ENCODE measurements around the gene TTC28.

TTC28 gene

DNA sequence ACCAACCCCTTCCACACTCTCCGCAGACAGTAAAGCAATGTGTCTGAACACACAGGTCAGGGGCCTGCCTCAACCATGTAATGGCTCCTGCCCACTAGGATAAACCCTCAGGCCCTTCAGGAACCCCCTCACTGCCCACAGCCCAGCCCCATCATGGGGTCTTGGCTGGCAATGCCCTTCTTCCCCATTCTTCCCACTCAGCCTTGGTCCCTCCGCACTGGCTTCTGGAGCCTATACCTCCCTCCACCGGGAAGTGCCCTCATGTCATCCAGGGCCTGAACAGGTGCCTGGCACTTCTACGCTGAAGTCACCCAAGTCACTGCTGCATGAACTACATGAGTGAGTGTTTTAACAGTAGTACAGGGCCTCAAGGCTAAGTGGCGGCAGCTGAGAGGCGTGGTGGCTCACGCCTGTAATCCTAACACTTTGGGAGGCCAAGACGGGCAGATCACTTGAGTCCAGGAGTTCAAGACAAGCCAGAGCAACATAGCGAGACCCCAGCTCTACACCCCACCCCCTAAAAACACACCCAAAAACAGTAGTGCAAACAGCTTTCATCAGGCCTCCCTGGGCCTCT is 685.8 kb downstream of the TTC28 start:
- no peak for DNase-seq

DNA sequence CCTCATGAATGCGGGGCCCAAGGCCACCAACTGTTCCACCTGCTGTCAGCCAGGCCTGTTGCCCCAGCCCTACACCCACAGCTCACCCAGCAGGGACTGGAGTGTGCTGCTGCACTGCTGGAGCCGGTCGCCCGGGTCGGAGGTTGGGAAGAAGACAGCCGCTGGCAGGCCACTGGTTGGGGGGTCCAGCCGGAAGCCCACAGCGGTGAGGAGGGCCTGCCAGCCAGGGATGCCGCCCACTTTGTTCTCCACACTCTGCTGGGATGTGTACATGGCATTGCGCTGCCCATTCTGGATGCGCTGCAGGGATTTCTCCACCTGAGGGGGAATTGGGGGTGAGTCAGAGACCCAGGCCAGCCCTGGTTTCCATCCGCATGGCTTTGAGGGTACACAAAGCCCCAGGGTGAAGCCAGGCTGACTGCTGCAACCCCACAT is 686.4 kb downstream of the TTC28 start:
- no peak for DNase-seq

DNA sequence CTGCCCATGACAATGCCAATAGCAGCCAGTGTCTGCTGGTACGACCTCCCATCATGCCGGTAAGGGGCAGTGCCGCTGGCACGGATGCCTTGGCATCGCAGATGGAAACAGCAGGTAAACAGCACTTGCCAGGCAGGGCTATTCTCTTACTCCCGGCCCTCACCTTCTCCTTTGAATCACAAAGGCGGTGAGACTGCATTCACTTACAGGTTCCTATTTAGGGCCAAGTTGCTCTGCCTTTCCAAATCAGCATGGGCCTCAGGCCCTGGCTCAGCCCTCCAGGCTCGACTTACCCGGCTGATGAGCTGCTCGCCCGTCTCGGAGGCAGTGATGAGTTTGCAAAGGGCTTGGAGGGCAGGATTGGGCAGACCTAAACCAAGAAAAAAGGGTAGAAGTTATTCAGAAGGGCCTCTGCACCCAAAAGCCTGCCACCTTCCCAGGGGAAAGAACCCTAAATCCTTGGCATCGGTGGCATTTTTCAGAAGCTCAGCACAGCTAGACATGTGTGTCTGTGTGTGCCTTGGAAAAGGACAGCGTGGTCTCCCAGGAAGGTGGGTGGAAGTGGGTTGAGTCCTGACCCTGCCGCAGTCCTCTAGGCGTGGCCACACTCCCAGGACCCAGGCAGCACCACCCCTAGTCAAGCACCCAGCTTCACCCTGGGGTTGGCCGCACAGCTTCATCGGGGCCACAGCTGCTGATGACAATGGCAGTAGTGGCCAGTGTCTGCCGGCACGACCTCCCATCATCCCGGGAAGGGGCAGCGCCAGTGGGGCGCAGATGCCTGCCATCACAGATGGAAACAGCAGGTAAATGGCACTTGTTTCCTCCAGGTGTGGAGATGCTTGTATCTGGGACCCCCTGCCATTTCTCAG is 687.1 kb downstream of the TTC28 start:
- DNase-seq = no peak

DNA sequence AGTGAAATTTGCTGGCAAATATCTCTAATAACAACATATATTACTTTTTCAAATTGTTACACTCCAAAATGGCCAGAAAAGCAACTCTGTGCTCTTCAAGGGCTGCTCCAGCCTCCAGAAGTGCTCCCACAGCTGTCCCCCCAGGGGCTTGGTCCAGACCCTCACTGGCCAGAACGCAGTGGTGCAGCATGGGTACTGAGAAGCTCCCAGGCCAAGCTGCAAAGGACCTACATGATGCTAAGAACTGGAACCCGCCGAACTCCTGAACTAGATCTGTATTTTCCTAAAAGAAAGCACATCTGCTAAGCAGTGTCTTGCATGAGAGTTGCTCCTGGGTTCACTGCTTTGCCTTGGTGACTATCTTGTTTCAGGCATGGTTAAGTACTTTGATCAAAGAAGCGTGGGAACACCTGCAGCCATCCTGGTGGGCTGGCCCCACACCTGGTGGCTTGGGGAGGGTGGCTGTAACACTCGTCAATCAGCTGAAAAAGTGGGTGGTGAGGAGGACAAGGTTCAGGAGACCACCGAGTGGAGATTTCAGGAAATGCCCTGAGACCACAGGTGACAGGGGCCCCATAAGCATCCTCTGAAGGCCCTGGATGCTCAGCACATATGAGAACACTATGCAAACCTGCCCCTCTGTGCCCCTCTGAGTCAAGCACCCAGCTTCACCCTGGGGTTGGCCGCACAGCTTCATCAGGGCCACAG is 687.9 kb downstream of the TTC28 start:
- no peak for DNase-seq

DNA sequence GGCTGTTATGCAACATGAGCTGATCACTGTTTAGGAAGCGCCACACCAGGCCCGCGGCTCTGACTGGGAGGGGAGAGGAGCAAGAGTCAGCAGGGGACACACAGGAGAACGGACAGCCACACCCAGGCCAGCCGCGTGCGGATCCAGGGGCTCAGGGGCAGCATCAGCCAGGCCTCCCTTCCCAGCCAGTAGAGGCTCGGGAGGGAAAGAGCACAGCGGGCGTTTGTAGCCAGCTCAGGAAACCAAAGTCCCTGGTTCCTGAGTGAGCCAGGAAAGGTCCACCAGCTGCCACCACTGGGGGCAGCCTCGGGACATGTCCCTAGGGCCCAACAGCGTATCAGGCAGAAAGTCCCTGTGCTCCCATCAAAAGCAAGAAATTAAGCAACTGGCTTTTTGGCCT is 688.8 kb downstream of the TTC28 start:
- DNase-seq = no peak

DNA sequence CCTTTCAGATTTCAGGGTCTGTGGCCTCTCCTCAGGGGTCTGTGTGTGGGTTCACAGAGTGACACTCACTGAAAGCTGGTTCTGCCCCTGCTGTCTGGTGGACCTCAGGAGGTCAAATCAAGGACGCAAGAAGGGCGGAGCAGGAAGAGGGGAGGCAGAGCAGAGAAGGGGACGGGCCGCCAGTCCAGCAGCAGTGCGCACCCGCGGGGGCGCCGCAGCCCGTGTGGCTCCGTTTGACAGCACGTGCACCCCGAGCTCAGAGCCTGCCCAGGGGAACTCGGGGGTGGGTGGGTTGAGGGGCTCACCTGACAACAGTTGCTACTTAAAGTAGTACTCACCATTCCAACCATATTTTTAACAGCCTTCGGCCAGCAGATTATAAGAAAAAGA is 689.2 kb downstream of the TTC28 start:
- no peak for DNase-seq

DNA sequence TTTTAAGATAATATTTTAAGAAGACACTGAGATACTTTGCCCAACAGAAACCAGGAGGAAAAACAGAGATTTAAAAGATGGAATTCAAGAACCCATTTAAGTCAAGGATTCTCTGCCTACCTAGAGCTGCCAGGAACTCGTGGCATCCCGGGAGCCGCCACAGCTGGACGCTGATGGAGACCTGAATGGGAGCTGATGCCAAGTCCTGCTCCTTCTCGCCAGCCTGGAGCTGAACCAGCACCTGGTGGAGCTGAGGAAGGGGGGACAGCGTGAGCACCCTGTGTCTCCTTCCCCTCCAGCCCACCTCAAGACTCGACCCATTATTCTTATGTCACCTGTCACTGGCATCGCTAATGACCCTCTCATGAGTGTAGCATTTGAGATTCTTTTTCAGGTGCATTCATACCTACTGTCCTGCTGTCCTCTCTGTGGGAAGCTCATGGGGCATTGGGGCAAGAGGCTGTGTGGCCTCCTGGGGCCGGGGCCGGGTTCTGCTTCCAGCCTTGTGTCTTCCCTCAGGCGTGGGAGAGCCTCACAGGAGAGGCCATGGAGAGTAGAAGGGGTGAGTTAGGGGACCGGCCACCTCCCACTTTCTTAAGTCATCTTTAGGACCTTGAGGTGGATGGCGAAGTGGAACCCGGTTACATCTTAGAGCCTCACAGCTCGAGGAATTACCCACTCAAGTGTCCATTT is 689.7 kb downstream of the TTC28 start:
- DNase-seq = no peak

DNA sequence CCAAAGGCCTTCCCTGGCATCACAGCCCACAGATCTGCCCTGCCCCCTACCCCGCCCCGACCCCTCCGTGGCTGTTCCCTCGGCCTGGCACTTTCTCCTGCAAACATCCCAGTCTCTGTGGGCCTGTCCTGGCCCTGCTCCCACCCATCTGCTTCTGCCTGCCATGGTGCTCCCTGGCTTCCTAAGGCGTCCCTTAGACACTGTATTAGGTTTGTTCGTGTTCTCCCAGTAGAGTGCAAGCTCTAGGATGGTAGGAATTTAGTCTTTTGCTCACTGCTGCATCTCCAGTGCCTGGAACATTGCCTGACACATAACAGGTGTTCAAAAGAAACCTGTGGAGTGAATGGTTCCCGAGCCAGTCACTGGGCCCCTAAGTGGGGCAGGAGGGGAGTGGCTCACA is 690.9 kb downstream of the TTC28 start:
- no peak for DNase-seq

DNA sequence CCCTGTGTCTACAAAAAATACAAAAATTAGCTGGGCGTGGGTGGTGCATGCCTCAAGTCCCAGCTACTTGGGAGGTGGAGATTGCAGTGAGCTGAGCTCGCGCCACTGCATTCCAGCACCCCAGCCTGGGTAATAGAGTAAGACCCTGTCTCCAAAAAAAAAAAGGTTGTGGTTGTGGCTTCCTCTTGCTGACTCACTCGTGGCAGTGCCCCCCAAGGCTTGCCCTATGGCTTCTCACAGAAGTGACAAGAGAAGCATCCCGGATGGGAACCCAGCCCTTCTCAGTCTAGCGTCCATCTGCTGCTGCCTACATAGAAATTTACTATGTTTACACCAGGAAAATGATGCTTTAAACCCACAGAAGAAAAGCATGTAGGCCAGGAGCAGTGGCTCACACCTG is 692.1 kb downstream of the TTC28 start:
- DNase-seq = no peak

DNA sequence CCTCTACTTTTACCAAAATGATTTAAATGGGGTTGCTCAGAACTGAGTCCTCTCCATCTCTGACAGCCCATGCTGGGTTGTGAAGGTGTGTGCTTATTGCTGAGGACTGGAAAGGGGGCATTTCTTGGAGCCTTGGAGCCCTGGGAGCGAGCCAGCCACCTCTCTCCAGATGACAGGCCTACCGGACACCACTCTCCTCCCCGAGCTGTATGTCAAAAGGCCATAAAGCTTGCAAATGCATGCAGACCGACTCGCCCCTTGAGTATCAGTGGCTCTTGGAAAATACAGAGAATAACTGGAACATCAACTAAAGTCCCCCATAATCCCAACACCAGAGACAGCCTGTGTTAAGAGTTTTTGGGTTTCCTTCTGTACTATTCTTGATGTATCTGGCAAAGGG is 692.7 kb downstream of the TTC28 start:
- no peak for DNase-seq

DNA sequence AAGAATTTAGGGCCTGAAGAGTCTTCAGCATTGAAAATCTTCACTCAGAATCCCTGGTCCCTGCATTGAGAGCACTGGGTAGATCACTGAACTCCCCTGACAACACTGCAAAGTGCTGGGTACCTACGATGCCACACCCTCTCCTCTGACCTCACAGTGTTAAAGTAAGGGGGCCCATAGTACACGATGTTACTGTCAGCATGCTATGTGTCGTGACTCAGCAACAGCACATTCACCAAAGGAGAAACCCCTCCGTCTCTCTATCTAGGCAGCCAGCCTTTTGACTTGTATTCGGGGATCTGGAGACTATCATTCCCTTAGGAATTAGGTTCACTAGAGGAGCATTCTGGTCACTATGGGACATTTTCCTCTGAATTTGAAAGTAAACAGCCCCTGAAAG is 693.2 kb downstream of the TTC28 start:
- DNase-seq = no peak

DNA sequence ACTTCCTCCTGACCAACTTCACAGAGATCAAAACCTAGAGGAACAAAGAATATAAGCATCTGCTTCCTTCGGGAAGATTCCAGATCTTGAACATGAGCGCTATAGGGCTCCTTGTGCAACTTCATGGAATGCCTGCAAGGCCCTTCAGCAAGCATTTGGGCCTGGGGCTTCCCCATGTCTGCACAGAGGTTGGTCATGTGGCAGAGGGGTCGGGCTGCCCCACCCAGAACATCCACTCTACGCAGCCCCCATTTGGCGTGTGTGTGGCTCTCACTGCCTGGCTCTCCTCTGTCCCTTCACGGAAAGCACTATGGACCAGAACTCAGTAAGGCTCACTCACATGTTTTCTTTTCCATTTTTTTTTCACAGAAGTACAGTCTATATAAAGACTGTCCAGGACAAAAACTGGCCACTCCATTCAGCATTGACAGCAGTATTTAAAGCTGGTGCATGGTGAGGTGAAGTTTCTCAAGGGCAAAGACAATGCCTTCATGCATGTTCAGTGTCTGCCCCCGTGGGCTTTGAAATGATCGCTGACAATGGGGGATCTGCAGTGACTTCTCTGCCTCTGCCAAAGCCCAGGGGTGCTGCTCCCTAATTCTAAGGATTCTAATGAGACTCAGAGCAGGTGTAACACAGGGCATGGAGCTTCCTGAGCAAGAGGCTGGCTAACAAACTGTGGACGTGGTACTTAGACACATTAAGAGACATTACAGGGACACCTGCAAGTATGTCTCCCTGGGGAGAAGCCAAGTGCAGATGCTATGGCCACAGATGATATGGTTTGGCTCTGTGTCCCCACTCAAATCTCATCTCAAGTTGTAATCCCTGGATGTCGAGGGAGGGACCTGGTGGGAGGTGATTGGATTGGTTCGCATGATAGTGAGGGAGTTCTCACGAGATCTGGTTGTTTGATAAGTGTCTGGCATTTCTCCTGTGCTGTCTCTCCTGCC is 694.0 kb downstream of the TTC28 start:
- no peak for DNase-seq

DNA sequence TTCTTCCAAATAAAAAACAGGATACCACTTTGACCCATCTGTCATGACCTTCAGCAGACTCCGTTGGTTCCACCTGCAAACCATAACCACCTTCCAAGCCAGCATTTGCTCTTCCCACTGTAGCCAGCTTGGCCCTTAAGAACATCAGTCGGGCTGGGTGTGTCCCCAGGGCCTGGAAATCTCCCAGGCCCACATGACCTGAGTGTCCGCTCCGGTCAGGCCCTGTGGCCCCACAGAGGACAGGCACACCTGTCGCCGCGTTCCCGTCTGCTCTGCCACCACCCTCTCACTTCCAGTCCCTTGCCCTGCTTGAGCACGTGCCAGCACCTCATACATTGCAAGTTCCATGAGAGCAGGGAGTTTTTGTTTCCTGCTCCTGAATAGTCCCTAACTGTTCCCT is 694.9 kb downstream of the TTC28 start:
- no peak for DNase-seq

DNA sequence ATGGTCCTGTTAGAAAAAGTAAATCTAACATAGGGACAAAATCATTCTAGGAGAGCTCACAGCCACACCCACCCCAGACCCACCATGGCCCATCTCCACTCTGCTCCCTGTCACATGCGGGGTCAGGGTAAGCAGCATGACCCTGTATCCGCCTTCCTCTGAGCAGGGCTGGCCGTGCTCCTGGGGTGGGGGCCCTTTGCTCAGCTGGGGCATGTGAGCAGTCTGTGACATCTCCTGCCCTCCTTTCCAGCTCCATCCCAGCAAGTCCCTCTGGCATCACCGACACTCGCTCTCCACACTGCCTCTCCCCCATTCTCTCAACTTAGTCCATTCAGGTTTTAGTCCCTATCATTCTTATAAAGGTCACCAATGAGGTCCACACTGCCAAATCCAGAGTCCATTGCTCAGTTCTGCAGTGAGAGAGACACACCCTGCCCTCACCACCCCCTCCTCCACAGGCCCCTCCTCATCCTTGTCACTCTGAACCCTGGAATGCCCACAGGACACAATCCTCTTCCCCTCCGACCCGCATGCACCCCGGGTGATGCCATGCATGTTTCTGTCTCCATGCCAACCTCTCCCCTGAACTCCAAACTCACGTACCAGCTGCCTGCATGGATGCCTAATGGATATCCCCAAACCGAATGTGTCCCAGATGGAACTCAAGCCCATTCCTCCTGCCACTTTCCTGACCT is 695.5 kb downstream of the TTC28 start:
- DNase-seq = no peak

DNA sequence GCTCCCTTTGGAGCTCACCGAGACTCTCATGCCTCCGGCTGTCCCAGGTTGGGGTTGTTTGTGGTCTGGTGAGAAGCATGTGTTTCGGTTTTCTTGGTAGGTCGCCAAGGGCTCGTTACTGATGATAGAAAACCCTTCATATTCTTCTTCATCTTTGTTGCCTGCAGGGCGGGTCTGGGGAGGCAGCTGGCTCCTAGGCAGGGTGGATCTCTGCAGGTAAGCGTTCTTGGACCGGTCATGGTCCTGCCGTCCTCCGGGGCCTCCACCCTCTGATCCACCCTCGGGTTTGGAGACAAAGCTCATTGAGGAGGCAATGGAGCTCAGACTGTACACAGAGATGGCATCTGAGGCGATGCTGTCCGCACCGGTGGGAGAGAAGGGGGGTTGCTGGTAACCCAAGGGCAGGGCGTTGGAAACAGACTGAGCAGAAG is 696.3 kb downstream of the TTC28 start:
- no peak for DNase-seq

DNA sequence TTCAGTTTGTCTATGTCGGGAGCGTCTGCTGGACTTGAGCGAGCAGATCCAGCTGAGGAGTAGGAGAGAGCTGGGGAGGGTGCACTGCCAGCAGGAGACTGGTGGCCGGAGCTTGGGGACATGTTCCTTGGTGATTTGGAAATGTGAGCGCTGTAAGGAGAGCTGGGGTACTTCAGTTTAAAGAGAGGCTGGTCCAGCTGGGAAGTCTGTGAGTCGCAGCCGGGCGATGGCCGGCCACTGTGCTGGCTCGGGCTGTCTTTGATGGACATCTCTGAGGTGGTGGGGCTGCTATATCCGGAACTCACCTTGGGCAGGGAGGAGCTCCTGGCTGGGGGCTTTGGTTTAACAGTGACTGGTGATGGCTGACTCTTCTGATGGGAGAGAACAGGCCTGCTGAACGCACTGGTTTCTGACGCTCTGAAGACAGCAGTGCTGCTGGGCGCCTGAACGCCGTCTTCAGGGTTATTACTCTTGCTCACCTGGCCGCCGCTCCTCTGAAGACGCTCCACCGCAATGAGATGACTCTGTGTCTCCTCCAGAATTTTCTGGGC is 696.9 kb downstream of the TTC28 start:
- DNase-seq = no peak

DNA sequence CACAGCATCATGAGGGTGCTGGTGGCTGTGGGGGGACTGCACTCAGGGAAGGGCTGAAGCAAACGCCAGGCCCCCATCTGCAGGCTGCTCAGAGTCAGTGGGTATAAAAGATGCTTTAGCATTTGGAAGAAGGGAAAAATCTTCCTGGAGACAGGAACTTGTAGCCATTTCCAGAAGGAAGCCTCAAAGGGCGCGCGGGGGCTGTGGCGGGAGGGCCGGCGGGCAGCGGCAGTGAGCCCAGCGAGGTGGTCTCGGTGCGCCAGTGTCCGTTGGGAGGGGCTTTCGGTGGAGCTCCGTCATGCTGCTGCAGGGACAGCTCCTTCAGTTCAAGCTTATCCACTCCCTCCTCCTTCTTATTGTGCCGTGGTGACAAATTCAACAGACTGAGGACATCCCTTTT is 697.5 kb downstream of the TTC28 start:
- DNase-seq = no peak

DNA sequence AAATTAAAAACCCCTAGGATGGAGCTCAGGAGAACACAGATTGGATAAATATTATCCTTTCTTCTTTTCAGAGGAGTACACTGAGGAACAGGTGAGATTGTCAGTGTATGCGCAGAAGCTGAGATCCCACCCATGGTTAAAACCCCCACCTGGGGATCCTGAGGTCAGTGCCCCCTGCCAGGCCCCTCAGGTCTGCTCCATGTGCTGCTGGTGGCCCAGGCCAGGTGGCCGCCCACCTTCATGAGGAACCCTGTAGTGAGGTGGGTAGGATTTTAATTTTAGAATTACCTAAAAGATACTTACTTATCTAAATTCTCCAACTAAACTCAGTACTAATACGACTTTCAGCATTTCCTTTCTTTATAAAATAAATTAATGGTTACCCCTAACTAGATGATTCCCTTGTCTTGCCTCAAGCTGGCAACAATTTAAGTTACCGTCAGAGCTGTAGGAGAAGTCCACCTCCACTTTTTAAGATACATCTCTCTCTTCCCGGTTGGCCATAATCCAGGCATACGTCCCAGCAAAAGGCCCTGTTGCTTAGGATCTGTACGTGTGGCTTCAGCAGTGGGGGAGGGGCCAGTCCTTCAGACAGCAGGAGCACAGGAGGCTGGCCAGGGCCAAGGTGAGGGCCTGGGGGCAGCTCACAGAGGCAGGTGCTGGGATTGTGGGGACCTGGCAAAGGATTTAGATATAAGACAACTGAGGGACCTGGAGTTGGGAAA is 699.1 kb downstream of the TTC28 start:
- DNase-seq = no peak

DNA sequence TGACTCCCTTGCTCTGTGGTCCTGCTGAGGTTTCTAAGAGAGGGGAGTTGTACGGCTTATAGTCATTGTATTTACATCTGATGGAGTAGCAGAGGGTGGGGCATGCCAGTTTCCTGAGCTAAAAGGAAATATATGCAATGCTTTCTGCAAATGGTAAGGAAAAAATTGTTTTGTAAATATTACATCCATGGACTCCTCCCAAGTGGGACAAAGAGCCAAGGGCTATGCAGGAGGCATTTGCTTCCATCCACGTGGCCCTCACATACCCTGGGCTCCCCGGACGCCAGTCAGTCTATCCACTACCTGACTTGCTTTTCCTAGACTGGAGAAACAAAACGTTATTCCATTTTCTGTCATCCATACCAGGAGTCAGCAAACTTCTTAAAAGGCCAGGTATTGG is 700.8 kb downstream of the TTC28 start:
- no peak for DNase-seq

DNA sequence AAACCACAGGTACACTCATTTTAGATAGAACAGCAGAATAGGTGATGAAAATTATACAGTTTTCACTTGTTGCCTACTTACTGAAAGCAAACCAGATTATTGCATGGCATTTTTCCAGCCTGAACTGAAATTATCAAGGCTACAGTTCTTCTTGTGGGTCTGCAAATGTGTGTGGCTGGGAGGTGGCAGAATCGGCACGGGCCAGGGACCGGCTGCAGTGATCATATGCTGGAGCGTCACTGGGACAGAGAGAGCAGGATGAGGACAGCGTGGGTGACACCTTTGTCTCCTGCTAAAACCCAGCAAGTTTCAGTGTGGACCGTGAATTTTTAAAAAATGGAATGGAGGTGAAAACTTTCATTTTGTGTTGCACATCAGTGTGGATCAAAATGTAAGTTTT is 701.3 kb downstream of the TTC28 start:
- no peak for DNase-seq

DNA sequence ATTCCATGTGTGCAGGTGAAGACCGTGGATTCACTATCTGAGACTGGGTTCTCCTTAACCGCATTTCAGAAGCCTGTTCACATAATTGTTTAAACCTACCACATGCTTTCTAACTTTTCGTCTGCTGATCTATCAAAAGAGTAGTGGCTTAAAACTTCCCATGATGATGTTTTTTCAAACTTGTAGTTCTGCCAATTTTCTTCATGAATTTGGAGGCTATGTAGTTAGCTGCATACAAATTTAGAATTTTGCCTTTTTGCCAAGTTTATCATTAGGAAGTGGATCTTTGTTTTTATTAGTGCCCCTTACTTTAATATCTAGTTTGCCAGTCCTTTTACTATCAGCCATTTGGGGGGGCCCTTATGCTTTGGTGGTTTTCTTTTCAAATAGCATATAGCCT is 703.1 kb downstream of the TTC28 start:
- no peak for DNase-seq
